Mononuclear cell (primary cell): ENCODE measurements around the gene FAM181A. TPM values are rescaled to one million over a fixed set of nuclear protein-coding genes. Genes with fewer than 3 reads are reported as not detected.
A peak's percentile ranks its signal among the peaks of the same experiment; 100 is the strongest.

Source experiments
- H3K27me3 ChIP-seq: 2 replicates; pipeline ENCODE4 v1.6.0; 2011; ENCODE audit warnings: low read length, control low read depth; ENCODE audit not compliant: insufficient read depth
- H3K4me1 ChIP-seq: 2 replicates; pipeline ENCODE4 v1.5.1; 2011; ENCODE audit warnings: mild to moderate bottlenecking, low read length, control low read depth; ENCODE audit not compliant: insufficient read depth
- H3K4me3 ChIP-seq: 2 replicates; pipeline ENCODE4 v1.5.1; 2011; ENCODE audit warnings: mild to moderate bottlenecking, low read length, moderate library complexity
- H3K9me3 ChIP-seq: 2 replicates; pipeline ENCODE4 v1.5.1; 2011; ENCODE audit warnings: low read depth, mild to moderate bottlenecking, control low read depth, low read length
- total RNA-seq: library from RNA; depleted of rRNA; stranded (reverse); fragments of >200 nt; gene quantifications from one replicate; pipeline ENCODE4 v1.2.3, GENCODE V29; 2012

Gene FAM181A
- total RNA-seq, 1 donor, result not detected

DNA sequence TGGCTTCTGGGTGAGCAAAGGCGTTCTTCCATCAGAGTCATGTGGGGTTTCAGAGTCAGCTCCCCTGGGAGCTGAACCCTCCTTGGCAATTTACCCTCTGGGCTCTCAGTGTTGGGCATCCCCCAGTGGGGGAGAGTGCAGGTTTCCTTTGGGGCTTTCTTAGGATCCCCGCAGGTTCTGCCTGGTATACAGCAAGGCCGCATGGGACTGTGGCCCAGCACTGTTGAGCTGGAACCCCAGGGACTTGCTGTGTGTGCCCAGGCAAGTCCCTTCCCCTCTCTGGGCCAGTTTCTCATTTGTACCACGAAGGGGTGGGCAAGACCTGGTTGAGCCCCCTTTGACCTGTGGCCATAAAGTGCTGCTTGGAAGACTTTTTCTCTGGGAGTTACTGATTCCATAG lies 5.5 kb downstream of the FAM181A start:
- Histone ChIP-seq H3K4me3 (no peak overlapping the region), H3K27me3 (no peaks in the 10 kb centered on the region), H3K9me3 (no peaks in the 10 kb centered on the region), H3K4me1 (no peaks in the 10 kb centered on the region)

DNA sequence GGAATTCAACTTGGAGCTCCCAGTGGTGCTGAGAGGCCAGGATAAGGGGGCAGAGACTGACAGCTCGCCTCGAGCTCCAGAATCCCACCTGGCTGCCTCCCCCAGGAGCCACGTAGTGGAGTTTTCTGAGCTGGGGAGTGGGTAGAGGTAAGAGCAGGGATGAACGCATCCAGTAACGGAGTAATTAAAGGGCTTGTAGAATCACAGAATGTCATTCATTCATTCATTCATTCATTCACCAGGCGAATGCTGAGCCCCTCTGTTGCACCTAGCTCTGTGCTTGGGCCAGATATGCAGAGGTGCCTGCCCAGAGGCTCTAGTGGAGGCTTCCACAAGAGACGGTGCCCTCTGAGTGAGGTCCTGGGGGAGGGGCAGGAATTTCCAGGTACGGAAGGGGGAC lies 8.1 kb downstream of the FAM181A start:
- peaks cover 12% of the 10 kb centered on the region for H3K4me1 ChIP-seq
- peaks cover 4% of the 10 kb centered on the region for H3K27me3 ChIP-seq
- no peaks in the 10 kb centered on the region for H3K9me3 ChIP-seq
- no peak overlapping the region for H3K4me3 ChIP-seq

DNA sequence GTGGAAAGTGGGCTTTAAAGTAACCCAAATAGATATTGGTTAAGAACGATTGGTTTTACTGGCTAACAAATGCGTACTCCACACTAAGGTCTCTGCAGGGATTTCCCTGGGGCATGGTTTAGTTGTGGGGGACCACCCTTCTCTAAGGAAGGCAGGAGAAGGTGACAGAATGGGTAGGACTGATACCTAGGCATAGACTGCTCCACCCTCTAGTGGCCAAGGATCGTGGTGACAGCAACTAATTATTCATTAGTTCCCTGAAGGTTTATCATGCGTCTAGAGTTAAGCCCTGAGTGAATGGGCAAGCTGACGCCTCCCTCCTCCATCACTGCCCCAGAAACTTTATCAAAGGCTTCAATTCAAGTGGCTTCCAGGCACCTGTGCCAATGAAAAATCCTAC lies 9.1 kb downstream of the FAM181A start:
- H3K4me1 ChIP-seq, result peaks cover 13% of the 10 kb centered on the region
- peaks cover 4% of the 10 kb centered on the region for H3K27me3 ChIP-seq
- no peaks in the 10 kb centered on the region for H3K9me3 ChIP-seq
- H3K4me3 ChIP-seq, result no peak overlapping the region

DNA sequence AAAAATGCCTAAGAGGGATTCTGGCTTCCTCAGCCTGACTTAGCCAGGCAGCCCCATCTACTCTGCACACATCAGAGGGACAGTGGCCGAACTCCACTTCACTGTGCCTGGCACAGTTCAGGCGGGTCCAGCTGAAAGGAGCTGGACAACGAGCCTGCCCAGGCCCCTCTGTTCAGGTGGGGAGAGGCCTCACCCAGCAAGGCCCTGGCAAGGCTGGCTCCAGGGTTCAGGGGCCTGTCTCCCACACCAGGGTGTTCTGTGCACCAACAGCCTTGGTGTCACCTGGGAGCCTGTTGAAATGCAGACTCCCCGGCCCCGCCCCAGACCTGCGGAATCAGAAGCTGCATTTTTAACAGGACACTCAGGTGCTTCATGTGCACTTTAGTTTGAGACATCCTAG lies 9.8 kb downstream of the FAM181A start:
- Histone ChIP-seq H3K27me3 (peaks cover 4% of the 10 kb centered on the region), H3K9me3 (no peaks in the 10 kb centered on the region), H3K4me3 (no peak overlapping the region), H3K4me1 (peaks cover 13% of the 10 kb centered on the region)

DNA sequence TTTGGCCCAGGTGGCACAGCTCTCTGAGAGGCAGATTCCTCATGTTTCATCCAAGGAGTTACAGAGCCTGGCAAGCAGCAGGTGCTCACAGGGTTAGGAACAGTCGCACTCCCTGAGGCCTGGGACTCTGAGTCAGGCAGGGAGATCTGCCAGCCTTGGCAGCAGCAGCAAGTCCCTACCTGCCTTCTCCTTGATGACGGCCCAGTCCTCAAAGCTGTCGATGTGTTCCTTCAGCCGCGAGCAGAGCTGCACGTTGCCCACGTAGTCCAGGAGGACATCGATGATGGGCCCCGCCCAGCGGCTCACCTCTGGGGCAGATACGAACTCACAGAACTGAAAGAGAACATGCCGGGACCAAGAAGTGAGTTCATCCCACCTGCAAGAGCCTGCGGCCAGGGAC lies 10.4 kb downstream of the FAM181A start:
- Histone ChIP-seq H3K4me1 (peaks cover 13% of the 10 kb centered on the region), H3K4me3 (no peak overlapping the region), H3K27me3 (peaks cover 4% of the 10 kb centered on the region)

DNA sequence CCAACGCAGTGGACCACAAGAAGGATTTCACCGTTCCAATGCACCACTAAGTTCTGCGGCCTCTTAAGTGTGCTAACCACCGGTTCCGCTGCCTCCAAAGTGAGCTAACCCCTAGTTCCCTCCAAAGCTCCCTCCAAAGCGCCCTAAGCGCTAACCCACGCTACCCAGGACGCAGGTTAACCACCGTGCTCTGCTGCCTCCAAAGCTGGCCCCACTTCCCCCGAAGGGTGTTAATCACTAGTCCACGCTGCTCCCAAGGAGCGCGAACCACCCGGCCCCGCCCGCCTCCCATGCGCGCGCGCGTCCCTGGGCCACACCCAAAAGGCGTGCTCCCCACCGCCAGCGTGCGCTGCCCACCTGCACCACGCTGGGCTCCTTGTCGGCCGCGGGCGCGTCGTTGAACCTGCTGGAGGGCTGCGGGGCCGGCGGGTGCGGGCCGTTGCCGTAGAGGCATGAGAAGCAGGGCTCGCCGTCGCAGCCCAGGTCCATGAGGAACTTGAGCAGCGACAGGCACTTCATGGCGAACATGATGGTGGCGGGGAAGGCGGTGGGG lies 11.7 kb downstream of the FAM181A start:
- H3K9me3 ChIP-seq, result no peaks in the 10 kb centered on the region
- peaks cover 13% of the 10 kb centered on the region for H3K4me1 ChIP-seq
- H3K4me3 ChIP-seq, result no peak overlapping the region
- peaks cover 4% of the 10 kb centered on the region for H3K27me3 ChIP-seq

More for the DNA sequence above, 10.4 kb downstream of the FAM181A start:
- H3K9me3 ChIP-seq, result no peaks in the 10 kb centered on the region

DNA sequence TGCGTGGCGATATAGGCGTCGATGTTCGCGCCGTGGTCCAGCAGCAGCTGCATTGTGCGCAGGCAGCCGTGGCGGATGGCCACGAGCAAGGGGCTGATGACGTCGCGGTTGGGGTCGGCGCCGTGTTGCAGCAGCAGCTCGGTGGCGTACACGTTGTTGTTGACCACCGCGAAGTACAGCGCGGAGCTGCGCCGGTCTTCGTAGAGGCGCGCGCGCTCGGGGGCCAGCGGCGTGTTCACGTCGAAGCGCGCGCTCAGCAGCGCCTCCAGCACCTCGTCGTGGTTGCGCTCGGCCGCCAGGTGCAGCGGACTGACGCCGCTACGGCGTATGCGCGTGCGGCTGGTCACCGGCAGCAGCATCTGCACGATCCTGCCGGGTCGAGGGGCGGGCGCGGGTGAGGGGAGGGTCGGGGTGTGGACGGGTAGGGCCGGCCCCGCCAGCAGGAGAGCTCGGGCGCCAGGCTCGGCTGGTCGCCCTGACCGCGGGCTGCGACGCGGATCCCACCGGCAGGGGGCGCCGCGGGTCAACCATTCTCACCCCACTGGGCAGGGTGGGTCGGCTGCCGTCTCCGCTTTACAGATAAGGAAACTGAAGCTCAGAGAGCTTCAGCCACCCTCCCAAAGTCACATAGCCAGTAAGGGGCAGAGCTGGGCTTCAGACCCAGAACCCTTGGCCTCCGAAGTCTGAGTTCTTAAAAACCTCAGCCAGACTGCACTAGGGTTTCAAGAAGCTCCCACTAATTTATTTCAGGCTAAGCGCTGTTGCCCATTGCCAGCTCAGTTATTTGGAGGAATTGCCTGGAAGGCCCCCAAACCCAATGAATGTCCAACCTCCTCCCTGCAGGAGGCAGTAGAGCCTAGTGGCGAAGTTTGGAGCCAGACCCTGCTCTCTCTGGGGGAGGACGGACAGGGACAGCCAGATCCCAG lies 12.4 kb downstream of the FAM181A start:
- Histone ChIP-seq H3K27me3 (peaks cover 4% of the 10 kb centered on the region), H3K4me1 (peaks cover 13% of the 10 kb centered on the region), H3K9me3 (no peaks in the 10 kb centered on the region), H3K4me3 (peak overlapping the region; percentile 10)

DNA sequence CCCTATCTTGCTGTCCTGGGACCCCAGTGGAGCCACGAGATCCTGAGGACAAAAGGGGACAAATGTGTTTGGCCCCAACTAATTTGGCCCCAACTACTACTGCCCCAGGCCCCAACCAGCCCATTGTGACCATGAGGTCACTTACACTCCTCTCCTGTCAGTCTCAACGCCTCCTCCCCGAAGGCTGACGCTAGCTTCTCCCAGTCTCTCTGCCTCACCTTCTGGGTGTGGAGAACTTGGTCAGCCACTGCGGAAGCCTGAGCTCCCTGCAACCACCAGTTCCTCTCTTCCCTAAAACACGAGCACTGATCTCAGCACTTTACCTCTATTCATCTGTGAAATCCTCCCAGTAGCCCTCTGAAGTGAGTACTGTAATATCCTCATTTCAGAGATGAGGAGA lies 13.3 kb downstream of the FAM181A start:
- Histone ChIP-seq H3K4me1 (peaks cover 13% of the 10 kb centered on the region), H3K9me3 (no peaks in the 10 kb centered on the region), H3K4me3 (no peak overlapping the region), H3K27me3 (peaks cover 4% of the 10 kb centered on the region)

DNA sequence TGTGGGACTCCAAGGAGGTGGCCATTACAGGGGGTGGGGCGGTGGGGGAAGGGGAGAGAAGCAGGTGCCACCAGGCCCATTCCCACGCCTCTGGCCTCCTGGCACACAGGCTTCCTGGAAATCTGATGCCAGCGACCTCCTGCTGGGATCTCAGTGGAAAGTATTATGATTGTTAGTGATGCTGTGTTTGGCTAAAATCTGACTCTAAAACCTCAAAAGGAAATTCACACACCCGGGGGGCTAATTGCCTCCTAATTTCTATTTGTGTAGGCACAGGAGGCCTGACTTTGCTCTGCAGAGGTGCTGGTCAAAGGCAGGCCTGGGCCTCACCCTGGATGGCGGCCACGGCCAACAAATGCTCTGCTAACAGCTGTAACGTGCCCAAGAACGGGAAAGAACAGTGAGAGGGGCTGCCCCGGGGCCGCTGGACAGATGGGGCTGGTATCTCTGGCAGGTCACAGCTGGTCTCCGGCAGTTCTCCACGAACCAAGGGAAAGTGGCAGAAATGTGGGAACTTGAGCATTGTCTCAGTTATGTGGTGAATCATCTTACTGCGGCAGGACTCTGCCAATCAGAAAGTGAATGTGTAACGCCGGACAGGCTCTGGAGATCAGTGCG lies 14.3 kb downstream of the FAM181A start:
- H3K4me1 ChIP-seq, result peaks cover 13% of the 10 kb centered on the region
- H3K9me3 ChIP-seq, result no peaks in the 10 kb centered on the region
- H3K27me3 ChIP-seq, result peaks cover 4% of the 10 kb centered on the region
- H3K4me3 ChIP-seq, result no peak overlapping the region

DNA sequence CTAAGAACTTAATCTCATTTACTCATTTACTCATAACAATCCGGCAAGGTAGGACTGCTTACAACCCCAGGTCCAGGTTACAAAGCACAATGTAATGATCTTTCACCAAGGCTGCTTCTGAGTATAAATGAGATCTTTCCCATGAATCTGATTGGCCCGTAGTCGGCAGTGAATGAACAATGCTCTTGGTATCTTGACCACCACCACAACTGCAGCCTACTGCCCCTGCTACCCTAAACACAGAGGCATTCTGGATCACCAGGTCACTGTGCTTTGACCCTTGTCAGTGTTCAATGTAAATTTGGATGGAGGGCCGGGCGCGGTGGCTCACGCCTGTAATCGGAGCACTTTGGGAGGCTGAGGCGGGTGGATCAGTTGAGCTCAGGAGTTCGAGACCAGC lies 15.9 kb downstream of the FAM181A start:
- Histone ChIP-seq H3K4me1 (peaks cover 13% of the 10 kb centered on the region), H3K4me3 (no peak overlapping the region), H3K27me3 (peaks cover 4% of the 10 kb centered on the region), H3K9me3 (no peaks in the 10 kb centered on the region)

DNA sequence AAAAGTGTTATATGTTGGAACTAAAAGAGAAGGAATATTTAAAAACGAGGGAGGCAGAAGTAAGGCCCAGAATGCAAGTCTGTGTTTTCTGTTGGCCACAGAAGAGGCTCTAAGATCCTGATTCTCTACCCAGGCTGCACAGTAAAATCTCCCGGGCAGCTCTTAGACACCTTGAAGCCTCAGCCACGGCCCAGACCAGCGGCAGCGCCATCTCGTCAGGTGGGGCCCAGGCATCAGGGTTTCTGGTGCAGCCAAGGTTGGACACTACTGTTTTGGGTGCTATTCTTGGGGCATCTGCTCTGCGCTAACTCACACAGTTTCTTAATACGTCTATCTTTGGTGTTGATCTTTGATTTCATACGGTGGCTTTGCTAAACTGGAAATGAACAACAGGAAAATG lies 16.8 kb downstream of the FAM181A start:
- Histone ChIP-seq H3K27me3 (no peaks in the 10 kb centered on the region), H3K9me3 (no peaks in the 10 kb centered on the region), H3K4me3 (no peak overlapping the region), H3K4me1 (peaks cover 11% of the 10 kb centered on the region)

DNA sequence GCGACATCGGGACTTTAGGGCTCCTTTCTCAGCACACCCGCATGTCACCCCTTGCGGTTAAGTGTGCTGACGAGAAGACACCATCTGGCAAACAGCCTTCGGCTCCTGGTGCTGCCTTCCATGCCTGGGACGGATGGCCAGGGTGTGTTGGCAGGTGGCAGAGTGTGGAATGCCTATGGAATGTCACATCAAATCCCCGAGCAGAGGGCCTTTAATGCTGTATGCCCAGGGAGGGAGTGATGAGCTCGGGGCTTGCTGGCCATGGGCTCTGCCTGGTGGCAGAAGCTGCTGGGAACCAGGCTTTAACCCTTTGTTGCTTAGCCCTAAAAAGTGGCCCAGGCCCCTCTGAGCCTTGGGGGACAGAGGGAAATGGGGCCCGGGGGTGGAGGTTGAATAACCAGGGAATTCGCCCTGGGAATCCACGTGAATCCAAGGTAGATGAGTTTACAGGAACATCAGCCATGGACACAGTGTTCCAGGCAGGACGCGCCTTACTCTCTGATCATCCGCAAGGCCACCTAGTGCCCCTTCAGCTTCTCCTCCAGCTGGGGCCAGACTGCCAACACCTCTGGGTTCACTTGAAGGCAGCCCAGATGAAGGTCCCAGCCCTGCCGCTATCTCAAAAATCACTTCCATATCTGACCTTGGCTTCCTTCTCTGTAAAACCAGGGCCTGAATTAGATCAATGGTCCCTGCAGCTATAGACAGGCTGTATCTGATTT lies 17.4 kb downstream of the FAM181A start:
- Histone ChIP-seq H3K9me3 (no peaks in the 10 kb centered on the region), H3K4me1 (peaks cover 6% of the 10 kb centered on the region), H3K4me3 (no peak overlapping the region), H3K27me3 (no peaks in the 10 kb centered on the region)

DNA sequence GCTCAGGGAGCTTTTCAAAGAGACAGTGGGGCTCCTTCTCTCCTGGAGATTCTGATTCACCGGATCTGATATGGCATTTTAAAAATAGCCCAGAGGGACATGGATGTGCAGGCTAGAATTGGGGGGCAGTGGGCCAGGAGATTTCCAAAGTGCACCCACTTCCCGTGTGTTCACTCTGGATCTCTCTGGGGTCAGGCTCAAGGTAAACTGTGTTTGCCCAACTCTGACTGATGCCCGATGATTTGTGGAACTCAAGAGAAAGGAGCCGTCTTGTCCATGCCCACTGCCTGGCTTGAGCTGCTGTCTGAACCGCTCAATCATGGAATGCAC lies 17.9 kb downstream of the FAM181A start:
- Histone ChIP-seq H3K27me3 (no peaks in the 10 kb centered on the region), H3K9me3 (no peaks in the 10 kb centered on the region), H3K4me1 (peaks cover 2% of the 10 kb centered on the region), H3K4me3 (no peak overlapping the region)

DNA sequence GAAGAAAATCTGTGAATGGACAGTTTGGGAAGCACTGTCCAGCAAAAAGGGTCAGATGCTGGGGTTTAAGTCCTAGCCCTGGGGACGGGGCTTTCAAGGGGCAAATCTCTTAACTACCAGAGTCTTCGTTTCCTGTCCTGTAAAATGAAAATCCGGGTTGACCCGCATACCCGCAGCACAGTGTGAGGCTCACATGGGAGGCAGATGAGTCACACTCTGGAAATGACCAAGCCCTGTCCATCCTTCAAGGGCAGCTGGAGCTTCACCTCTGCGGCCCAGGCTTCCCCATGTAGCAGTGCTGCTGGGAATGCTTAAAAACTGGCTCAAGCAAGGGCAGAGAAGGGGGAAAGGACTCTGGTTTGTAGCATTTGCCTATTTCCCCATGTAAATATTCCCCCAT lies 19.0 kb downstream of the FAM181A start:
- Histone ChIP-seq H3K27me3 (no peaks in the 10 kb centered on the region), H3K4me3 (no peak overlapping the region), H3K9me3 (no peaks in the 10 kb centered on the region), H3K4me1 (no peaks in the 10 kb centered on the region)

DNA sequence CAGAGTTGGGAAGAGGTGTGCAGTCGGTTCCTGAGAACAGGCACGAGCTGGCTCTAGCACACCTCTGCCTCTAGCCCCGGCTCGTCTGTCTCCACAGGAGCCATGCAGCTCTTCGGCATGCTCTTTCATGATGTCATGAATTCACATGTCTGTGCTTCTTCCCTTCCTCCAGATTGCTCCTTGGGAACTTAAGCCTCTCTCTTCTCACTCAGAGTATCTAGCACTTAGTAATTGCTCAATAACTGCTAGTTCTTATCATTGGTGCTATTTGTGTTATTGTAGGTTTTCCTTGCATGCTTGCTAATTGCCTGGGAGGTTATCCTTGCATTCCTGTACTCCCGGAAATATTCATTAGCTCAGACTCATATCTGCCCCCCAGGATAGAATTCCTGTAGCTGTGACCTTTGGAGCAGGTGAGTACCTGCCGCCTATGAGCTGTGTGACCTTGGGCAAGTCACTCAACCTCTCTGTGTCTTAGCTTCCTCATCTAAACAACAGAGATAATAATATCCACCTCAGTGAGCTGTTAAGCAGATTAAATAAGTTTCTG lies 19.5 kb downstream of the FAM181A start:
- Histone ChIP-seq H3K4me3 (no peak overlapping the region), H3K27me3 (no peaks in the 10 kb centered on the region), H3K9me3 (no peaks in the 10 kb centered on the region), H3K4me1 (no peaks in the 10 kb centered on the region)
